ENCODE measurements around the gene RAB44. TPM values are rescaled to one million over a fixed set of nuclear protein-coding genes. Genes with fewer than 3 reads are reported as not detected.

The RAB44 gene
- polyA plus RNA-seq, 1 of the 3 experiments (the other 2 are of a cell fraction) = 0.12 TPM

DNA sequence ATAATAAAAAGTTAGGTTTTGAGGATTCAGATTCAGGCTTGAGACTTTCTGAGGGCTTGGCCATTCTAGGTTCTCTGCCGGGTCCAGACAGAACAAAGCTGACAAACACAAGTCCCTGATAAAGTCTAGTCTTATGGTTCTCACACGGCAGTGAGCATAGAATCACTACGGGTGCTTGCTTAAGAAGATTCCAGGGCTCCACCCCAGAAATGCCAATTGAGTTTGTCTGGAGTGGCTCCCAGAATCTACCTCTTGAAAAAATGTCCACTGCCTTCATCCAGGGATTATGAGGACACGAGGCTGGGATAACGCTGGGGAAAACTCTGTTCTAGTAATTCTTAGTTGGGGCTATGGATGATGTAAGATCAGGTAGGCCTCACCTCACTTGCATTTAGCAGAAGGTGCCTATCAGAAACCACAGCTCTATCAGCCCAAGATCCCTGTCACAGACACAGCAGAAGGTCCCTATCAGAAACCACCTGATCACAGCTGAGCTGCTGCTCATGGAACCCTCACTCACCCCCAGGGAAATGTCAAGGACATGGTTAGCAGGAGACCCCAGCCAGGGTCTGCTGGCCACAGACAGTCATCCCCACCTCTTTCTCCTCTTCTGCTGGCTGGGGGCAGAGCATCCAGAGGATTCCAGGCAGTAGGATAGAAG, 52.3 kb downstream of the RAB44 start:
- Histone ChIP-seq H3K4me3 (ENCODE audit: low read depth in 2 of 2, low read length in 1 of 2) (no peak overlapping the region), H3K27ac (ENCODE audit: low read depth in 2 of 2, low read length in 1 of 2) (no peak overlapping the region), H3K4me1 (ENCODE audit: control insufficient read depth in 1 of 2, insufficient read depth in 2 of 2, low read depth in 1 of 2, low read length in 1 of 2) (peaks cover 0 to 10% of the 10 kb centered on the region in 2 experiments; a peak in 1 of 4 replicates), H3K9me2 (no peaks in the 10 kb centered on the region), H3K9me3 (no peaks in the 10 kb centered on the region), H3K27me3 (ENCODE audit: insufficient read depth) (no peaks in the 10 kb centered on the region), H3K4me2 (no peak overlapping the region), H3K36me3 (replicated peaks in 1 of 2; ENCODE audit: control insufficient read depth in 1 of 2, insufficient read depth in 2 of 2, low read length in 1 of 2) (no peaks in the 10 kb centered on the region), H3F3A (replicated peaks; ENCODE audit: insufficient read depth) (no peaks in the 10 kb centered on the region), H3K9ac (no peak overlapping the region), H2AFZ (ENCODE audit: low read depth) (no peak overlapping the region), H4K20me1 (ENCODE audit: insufficient read depth) (no peaks in the 10 kb centered on the region), H3K79me2 (ENCODE audit: insufficient read depth) (no peaks in the 10 kb centered on the region)
- TF ChIP-seq FOXJ3 (CRISPR knock-in tag; IDR thresholded peaks at IDR 0.05) (no peak), EZH2phosphoT487 (IDR thresholded peaks at IDR 0.05; ENCODE audit: borderline replicate concordance, low read depth) (no peak), GATA2 (CRISPR knock-in tag; IDR thresholded peaks at IDR 0.05) (no peak), FOSL2 (IDR thresholded peaks at IDR 0.05; ENCODE audit: borderline replicate concordance, low read depth) (no peak), SIN3A (IDR thresholded peaks at IDR 0.05; ENCODE audit: borderline replicate concordance, low read depth, low read length) (no peak), TCF12 (IDR thresholded peaks at IDR 0.05) (no peak), TEAD4 (IDR thresholded peaks at IDR 0.05; ENCODE audit: borderline replicate concordance, insufficient read depth) (no peak), CHD2 (IDR thresholded peaks at IDR 0.05; ENCODE audit: low read length, partially characterized antibody) (no peak), TAF1 (IDR thresholded peaks at IDR 0.05; ENCODE audit: borderline replicate concordance, low read depth, low read length) (no peak), SMC3 (IDR thresholded peaks at IDR 0.05; ENCODE audit: low read depth, low read length) (no peak), RAD21 (IDR thresholded peaks at IDR 0.05; ENCODE audit: low read length) (no peak), YY1 (IDR thresholded peaks at IDR 0.05; ENCODE audit: low read depth) (no peak), RXRA (IDR thresholded peaks at IDR 0.05; ENCODE audit: borderline replicate concordance, low read depth) (no peak)
- TF ChIP-seq, protein P1, sequence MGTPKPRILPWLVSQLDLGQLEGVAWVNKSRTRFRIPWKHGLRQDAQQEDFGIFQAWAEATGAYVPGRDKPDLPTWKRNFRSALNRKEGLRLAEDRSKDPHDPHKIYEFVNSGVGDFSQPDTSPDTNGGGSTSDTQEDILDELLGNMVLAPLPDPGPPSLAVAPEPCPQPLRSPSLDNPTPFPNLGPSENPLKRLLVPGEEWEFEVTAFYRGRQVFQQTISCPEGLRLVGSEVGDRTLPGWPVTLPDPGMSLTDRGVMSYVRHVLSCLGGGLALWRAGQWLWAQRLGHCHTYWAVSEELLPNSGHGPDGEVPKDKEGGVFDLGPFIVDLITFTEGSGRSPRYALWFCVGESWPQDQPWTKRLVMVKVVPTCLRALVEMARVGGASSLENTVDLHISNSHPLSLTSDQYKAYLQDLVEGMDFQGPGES (IDR thresholded peaks at IDR 0.05; ENCODE audit: low read depth, low read length) = no peak
- TF ChIP-seq, protein P2, sequence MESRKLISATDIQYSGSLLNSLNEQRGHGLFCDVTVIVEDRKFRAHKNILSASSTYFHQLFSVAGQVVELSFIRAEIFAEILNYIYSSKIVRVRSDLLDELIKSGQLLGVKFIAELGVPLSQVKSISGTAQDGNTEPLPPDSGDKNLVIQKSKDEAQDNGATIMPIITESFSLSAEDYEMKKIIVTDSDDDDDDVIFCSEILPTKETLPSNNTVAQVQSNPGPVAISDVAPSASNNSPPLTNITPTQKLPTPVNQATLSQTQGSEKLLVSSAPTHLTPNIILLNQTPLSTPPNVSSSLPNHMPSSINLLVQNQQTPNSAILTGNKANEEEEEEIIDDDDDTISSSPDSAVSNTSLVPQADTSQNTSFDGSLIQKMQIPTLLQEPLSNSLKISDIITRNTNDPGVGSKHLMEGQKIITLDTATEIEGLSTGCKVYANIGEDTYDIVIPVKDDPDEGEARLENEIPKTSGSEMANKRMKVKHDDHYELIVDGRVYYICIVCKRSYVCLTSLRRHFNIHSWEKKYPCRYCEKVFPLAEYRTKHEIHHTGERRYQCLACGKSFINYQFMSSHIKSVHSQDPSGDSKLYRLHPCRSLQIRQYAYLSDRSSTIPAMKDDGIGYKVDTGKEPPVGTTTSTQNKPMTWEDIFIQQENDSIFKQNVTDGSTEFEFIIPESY (IDR thresholded peaks at IDR 0.05; ENCODE audit: borderline replicate concordance, low read depth) = no peak
- TF ChIP-seq, protein P3, sequence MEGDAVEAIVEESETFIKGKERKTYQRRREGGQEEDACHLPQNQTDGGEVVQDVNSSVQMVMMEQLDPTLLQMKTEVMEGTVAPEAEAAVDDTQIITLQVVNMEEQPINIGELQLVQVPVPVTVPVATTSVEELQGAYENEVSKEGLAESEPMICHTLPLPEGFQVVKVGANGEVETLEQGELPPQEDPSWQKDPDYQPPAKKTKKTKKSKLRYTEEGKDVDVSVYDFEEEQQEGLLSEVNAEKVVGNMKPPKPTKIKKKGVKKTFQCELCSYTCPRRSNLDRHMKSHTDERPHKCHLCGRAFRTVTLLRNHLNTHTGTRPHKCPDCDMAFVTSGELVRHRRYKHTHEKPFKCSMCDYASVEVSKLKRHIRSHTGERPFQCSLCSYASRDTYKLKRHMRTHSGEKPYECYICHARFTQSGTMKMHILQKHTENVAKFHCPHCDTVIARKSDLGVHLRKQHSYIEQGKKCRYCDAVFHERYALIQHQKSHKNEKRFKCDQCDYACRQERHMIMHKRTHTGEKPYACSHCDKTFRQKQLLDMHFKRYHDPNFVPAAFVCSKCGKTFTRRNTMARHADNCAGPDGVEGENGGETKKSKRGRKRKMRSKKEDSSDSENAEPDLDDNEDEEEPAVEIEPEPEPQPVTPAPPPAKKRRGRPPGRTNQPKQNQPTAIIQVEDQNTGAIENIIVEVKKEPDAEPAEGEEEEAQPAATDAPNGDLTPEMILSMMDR (IDR thresholded peaks at IDR 0.05) = no peak
- TF ChIP-seq, protein P4, sequence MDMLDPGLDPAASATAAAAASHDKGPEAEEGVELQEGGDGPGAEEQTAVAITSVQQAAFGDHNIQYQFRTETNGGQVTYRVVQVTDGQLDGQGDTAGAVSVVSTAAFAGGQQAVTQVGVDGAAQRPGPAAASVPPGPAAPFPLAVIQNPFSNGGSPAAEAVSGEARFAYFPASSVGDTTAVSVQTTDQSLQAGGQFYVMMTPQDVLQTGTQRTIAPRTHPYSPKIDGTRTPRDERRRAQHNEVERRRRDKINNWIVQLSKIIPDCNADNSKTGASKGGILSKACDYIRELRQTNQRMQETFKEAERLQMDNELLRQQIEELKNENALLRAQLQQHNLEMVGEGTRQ (IDR thresholded peaks at IDR 0.05; ENCODE audit: borderline replicate concordance, low read depth, low read length) = no peak
- TF ChIP-seq, protein P5, sequence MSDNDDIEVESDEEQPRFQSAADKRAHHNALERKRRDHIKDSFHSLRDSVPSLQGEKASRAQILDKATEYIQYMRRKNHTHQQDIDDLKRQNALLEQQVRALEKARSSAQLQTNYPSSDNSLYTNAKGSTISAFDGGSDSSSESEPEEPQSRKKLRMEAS (IDR thresholded peaks at IDR 0.05; ENCODE audit: low read depth) = no peak
- 73% methylated on average over 5 of the region's 5 CpGs for WGBS (ENCODE audit: low lambda C conversion rate)
- ChIA-PET POLR2A (no interaction called here), CTCF (interaction anchor here (1.3 to 4.4 kb wide), 2 partner anchors 9 to 126 kb away, joined by 3 to 26 read pairs; no protein-coding TSS in a partner anchor)
- DNase-seq = no peak

Data from SK-N-SH (cell line).